Eye (tissue), 1 donor: ENCODE data around the gene FAF2.
"Not testable (repeated sequence)": the region's sequence is repeated elsewhere in the genome, so short reads cannot be mapped to it uniquely, and the experiment has no call there.

Experiments
- DNase-seq: peaks from one replicate; pipeline ENCODE4 v3.0.0-alpha.2; 2015

Gene FAF2

DNA sequence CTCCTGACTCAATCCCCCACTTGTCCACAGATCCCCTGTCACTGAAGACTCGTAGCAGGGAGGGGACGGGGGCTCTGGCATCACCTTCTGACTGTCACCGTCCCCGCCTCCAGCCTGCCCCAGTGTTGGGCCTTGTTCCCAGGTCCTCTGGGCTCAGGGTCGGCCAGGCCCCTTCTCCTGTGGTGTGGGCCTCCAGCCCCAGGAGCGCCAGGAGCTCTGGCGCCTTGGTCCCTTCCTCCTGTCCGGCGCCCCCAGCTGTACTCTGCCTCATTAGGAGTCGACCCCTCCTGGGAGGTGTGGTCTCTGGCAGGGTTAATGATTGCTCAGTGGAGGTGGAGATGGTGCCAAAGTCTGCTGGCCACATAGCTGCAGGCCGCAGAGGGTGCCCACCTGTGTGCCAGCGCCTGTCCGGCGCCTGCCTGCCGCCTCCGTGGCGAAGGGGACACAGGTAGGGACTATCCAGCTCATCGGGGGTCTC, 100.8 kb downstream of the FAF2 start, which contains the start of gene CDHR2:
Gene CDHR2, plus strand, starts transcription at position 376 of the 478 bp plus-strand sequence. CDS start 16,011 bp downstream, outside the sequence.
- no peak for DNase-seq

DNA sequence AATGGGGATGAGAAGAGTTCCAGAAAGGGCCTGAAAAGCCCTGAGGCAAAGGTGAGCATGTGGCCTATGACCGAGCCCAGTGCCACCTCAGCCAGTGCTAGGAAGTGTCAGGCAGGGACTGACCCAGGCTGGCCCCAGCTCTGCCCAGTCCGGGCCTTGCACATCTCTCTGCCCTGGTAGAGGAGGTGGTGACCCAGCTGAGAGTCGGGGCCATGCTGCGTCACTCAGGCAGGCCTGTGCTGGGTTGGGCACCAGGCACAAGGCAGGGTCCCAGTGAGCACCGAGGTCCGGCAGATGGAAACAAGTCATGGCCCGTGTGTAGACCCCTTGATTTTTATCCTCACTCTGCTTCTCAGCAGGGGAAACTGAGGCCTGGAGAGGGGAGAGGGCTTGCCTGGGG, 101.7 kb downstream of the FAF2 start:
- DNase-seq: no peak

DNA sequence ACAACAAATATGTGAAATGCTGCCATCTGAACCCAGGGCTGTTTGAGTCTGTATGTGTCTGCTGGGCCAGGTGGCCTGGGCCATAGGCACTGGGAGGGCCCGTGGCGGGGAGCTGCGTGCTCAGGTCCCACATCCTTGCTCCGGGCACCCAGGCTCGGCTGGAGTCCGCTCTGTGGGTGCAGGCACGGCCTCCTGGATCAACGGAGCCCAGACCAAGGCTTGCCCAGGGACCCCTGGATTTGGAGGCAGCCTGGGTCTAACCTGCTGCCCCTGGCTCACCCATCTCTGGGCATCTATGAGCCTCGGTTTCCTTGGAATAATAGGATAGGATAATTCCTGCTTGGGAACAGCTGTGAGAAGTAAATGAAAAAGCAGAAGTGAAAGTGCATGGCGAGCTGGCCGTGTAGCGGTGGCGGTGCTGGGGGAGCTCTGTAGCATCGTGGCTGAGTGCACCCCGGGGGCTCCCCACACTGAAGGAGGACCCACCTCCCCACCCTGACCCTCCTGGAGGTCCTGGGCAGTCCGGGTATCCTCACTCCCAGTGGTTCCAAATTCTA, 102.2 kb downstream of the FAF2 start:
- no peak for DNase-seq

DNA sequence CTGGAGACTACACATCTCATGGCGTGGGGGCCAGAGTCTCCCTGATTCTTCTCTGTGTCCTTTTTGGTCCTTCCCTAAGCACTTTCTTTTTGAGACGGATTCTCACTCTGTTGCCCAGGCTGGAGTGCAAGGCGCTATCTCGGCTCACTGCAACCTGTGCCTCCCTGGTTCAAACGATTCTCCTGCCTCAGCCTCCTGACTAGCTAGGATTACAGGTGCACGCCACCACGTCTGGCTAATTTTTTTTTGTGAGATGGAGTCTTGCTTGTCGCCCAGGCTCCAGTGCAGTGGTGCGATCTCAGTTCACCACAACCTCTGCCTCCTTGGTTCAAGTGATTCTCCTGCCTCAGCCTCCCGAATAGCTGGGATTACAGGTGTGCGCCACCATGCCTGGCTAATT, 102.8 kb downstream of the FAF2 start:
- not testable (repeated sequence) for DNase-seq

DNA sequence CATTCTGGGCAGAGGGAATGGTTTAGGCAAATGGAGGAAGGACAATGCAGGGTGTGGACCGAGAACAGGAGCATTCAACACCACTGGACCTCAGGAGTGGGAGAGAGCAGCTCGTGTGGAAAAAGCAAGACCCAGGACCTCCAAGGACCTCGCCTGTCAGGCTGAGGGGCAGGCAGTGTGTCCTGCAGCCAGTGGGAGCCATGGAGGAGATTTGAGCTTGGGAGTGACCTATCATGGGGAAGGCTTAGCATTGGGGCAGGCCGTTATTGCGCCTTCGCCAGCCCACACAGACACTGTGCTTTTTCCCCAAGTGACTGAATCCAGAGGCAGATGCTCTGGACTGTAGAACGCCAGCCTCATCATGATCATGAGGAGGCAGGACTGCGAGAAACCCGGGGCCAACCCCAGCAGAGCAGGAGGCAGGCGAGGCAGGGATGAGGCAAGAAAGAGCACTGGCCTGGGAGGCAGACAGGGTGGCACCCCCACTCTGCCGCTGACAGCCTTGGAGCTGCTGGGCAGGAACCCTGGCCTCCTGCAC, 104.2 kb downstream of the FAF2 start:
- no peak for DNase-seq

DNA sequence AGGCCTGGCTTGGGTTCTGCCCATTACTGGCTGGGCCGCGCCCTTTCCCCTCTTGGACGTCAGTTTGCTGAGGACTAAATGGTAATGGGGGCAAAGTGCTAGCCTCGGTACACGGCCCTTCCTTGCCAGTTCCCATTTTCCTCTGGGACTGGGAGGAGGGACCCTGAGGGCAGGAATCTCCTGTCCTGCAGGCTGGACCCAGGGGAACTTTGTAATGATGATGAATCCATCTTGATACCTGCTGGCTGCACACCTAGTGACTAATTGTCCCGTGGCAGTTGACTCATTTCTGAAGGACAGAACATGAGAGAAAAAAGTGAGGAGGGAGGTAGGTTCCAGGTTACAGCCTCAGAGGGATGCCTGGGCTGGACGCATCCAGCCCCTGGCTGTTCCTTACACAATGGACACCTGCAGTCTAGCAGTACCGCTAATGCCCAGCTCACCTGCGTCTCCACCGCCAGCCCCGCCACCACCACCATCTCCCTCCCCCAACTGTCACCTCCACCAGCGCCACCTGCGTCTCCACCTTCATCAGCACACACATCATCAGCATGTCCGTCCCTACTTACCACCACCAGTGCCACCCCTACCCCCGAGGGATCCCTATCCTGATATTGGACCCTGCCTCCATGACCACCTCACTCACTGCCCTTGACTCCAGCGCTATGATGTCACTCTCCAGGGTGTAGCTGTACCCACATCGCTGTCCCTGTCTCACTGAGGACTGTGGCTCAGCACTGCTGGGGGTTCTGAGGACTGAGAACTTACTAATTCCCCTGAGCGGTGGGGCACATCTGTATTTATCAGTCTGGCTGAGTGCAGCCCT, 105.3 kb downstream of the FAF2 start:
- no peak for DNase-seq

DNA sequence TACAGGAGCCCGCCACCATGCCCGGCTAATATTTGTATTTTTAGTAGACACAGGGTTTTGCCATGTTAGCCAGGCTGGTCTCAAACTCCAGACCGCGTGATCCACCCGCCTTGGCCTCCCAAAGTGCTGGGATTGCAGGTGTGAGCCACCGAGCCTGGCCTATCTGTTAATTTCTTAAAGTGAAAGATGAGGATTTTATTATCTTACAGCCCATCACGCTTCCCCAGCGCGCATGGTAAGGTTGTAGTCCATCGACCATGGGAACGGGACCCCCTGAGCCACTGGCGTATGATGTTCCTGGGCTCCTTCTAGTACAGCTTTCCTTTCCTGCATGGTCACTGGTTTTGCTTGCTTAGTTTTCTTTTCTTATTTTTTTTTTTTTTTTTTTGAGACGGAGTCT, 109.7 kb downstream of the FAF2 start:
- no peak for DNase-seq
